ENCODE results near the gene CHRND.

DNA sequence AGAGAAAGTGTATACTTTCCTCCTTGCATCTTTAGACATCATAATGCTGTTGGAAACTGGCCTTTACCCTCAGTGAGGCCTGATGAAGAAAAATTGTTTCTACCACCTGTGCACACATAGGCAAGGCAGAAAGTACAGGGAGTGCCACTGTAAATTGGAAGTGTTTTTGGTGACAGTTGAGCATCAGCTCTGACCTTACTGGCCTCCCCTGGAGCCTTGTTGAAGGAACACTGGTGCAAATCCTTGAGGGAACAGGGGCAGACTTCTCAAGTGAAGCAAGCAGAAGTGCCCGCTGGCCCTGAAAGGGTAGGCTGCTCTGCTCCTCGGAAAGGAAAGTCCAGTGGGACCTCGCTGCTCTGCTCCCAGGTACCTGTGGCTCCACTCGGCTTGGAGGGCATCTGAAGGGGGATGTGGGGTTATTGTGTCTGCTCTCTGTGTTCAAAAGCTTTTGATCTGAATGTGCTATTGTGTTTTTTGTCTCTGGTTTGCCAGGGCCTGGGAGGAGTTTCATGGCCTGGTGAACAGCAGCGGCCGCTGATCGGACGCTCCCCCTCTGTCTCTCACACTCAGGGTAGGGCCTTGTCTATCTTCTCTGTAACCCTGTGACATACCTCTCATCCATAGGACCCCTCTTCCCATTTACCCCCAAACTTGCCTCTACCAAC, 47.9 kb downstream of the CHRND start:
- TF ChIP-seq, protein P1, sequence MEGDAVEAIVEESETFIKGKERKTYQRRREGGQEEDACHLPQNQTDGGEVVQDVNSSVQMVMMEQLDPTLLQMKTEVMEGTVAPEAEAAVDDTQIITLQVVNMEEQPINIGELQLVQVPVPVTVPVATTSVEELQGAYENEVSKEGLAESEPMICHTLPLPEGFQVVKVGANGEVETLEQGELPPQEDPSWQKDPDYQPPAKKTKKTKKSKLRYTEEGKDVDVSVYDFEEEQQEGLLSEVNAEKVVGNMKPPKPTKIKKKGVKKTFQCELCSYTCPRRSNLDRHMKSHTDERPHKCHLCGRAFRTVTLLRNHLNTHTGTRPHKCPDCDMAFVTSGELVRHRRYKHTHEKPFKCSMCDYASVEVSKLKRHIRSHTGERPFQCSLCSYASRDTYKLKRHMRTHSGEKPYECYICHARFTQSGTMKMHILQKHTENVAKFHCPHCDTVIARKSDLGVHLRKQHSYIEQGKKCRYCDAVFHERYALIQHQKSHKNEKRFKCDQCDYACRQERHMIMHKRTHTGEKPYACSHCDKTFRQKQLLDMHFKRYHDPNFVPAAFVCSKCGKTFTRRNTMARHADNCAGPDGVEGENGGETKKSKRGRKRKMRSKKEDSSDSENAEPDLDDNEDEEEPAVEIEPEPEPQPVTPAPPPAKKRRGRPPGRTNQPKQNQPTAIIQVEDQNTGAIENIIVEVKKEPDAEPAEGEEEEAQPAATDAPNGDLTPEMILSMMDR (IDR thresholded peaks at IDR 0.05): no peak
- no peak for TF ChIP-seq EZH2 (IDR thresholded peaks at IDR 0.05; ENCODE audit: borderline replicate concordance, insufficient read depth, low read depth, low read length, poor library complexity, severe bottlenecking)
